CD8-positive, alpha-beta memory T cell (primary cell): ENCODE measurements around the gene ESPN. TPM values are rescaled to one million over a fixed set of nuclear protein-coding genes. Genes with fewer than 3 reads are reported as not detected.
A peak's percentile ranks its signal among the peaks of the same experiment; 100 is the strongest.
"Not testable (repeated sequence)": the region's sequence is repeated elsewhere in the genome, so short reads cannot be mapped to it uniquely, and the experiment has no call there.

Source experiments
- CTCF ChIA-PET: fragments of 350-600 bp; sonication (Branson Sonifier 250); formaldehyde crosslinking; loops from one replicate; lab custom pipeline; 2021; ENCODE audit warnings: antibody characterized with exemption; lab: Charles Lee
- POLR2A ChIA-PET: fragments of 350-600 bp; sonication (Branson Sonifier 250); formaldehyde crosslinking; loops from one replicate; lab custom pipeline; 2021; ENCODE audit warnings: antibody characterized with exemption; lab: Charles Lee
- DNase-seq, 5 donors: peaks; one replicate each; pipeline versions ENCODE4 v3.0.0 to v3.0.0-alpha.2; 2020 to 2022; ENCODE audit warnings: mixed read lengths in 1 of 5
- H3K27ac ChIP-seq: one replicate; pipeline ENCODE4 v1.7.0; 2013; ENCODE audit warnings: low read depth, mild to moderate bottlenecking, low read length, moderate library complexity
- H3K27me3 ChIP-seq: 2 replicates; pipeline ENCODE4 v1.7.0; 2013; ENCODE audit warnings: low read length, mild to moderate bottlenecking; ENCODE audit not compliant: insufficient read depth, poor library complexity, severe bottlenecking
- H3K36me3 ChIP-seq: 2 replicates; pipeline ENCODE4 v1.7.0; 2013; ENCODE audit warnings: mild to moderate bottlenecking, low read length, moderate library complexity; ENCODE audit not compliant: insufficient read depth
- H3K4me1 ChIP-seq: 2 replicates; pipeline ENCODE4 v1.7.0; 2013; ENCODE audit warnings: mild to moderate bottlenecking, low read length, moderate library complexity; ENCODE audit not compliant: insufficient read depth
- H3K4me3 ChIP-seq: 2 replicates; pipeline ENCODE4 v1.7.0; 2013; ENCODE audit warnings: mild to moderate bottlenecking, low read length
- H3K9me3 ChIP-seq: 2 replicates; pipeline ENCODE4 v1.7.0; 2013; ENCODE audit warnings: mild to moderate bottlenecking, low read length
- H3K27ac Mint-ChIP-seq, 8 donors: one replicate each; pipeline ENCODE4 v1.8.0; 2020 to 2021; ENCODE audit warnings: mixed read lengths in 8 of 8, mild to moderate bottlenecking in 6 of 8, inconsistent platforms in 3 of 8, moderate library complexity in 3 of 8
- H3K27me3 Mint-ChIP-seq, 2 donors: one replicate each; pipeline ENCODE4 v1.8.0; 2020 to 2021; ENCODE audit warnings: mixed read lengths in 2 of 2, mild to moderate bottlenecking in 1 of 2, moderate library complexity in 1 of 2
- H3K36me3 Mint-ChIP-seq, 3 donors: one replicate each; pipeline ENCODE4 v1.8.0; 2020 to 2021; ENCODE audit warnings: mixed read lengths in 3 of 3, inconsistent platforms in 1 of 3, mild to moderate bottlenecking in 1 of 3
- H3K4me1 Mint-ChIP-seq, 3 donors: one replicate each; pipeline ENCODE4 v1.8.0; 2020 to 2021; ENCODE audit warnings: mixed read lengths in 3 of 3, inconsistent platforms in 1 of 3, mild to moderate bottlenecking in 1 of 3
- H3K4me3 Mint-ChIP-seq, 7 donors: one replicate each; pipeline ENCODE4 v1.8.0; 2020 to 2021; ENCODE audit warnings: mixed read lengths in 7 of 7, mild to moderate bottlenecking in 6 of 7, moderate library complexity in 4 of 7, inconsistent platforms in 2 of 7
- H3K9me3 Mint-ChIP-seq, 5 donors: one replicate each; pipeline ENCODE4 v1.8.0; 2020 to 2022; ENCODE audit warnings: mixed read lengths in 5 of 5, mild to moderate bottlenecking in 3 of 5, moderate library complexity in 2 of 5, inconsistent platforms in 1 of 5
- polyA plus RNA-seq: library from polyadenylated mRNA; unstranded; fragments of 300-500 nt; fragmentation: Illumina TruSeq; gene quantifications from one replicate; pipeline ENCODE4 v1.2.3, GENCODE V29; 2021
- total RNA-seq, 2 experiments: library from RNA; stranded (reverse); gene quantifications; one replicate each; pipeline ENCODE4 v1.2.3, GENCODE V29; 2021

The ESPN gene
- total and polyA plus RNA-seq, 3 experiments from 2014 or later: 0.28 to 0.60 (median 0.48) TPM

DNA sequence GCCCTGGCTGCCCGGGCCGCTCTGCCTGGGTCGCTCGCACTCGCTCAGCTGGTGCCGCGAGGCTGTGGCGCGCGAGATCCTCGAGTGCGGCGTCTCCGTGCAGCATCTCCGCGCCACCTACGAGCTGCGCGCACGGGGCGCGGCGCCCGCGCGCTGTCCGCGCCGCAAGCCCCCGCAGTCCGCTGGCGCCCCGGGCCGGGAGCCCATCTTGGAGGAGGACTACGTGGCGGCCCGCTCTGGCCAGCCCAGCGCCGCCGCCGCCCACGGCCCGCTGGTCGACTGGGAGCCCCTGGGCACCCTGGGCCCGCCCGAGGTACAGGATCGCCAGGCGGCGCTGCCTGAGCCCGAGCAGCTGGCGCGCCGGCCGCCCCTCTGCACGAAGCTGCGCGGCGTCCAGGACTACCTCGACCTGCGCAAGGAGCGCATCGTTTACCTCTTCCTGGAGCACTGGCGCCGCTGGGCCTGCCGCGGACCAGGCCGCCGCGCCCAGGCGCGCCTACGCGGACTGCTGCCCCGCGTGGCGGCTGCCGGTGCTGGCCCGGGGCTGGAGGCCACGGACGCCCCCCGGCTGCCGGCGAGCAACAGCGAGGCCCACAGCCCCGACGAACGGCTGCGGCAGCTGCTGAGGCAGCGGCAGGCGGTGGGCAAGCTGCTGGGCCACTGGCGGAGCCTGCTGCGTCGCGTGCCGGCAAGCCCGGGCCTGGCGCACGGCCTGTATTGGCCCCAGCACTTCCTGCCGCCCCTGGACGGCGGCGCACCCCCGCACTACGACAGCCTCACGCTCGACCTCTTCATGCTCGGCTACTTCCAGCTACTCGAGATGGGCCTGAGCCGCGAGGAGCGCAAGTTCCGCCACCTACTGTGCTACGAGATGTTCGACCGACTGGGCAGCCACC, 30.5 kb downstream of the ESPN start:
- peaks cover 7% of the 10 kb centered on the region for H3K4me1 ChIP-seq
- Mint-ChIP-seq H3K36me3 (peaks cover 0 to 5% (median 0%) of the 10 kb centered on the region in 3 donors), H3K27ac (peak overlapping the region in 1 of 8 donors; percentile 47), H3K4me1 (peaks cover 12 to 43% (median 19%) of the 10 kb centered on the region in 3 donors), H3K27me3 (peaks cover 18 to 35% of the 10 kb centered on the region in 2 donors), H3K4me3 (no peak overlapping the region), H3K9me3 (no peaks in the 10 kb centered on the region)
- H3K27ac ChIP-seq: no peak overlapping the region
- peaks cover 9% of the 10 kb centered on the region for H3K27me3 ChIP-seq
- peak in 3 of 5 donors; percentile 28 to 63 (median 46) for DNase-seq
- ChIA-PET CTCF (interaction anchor here (0.6 to 2.2 kb wide), 12 partner anchors 8 to 209 kb away, joined by 3 to 14 read pairs (median 4); partner anchors contain the start of genes PLEKHG5 and TNFRSF25), POLR2A (interaction anchor here (0.9 kb wide), 2 partner anchors 10 to 11 kb away, joined by 4 read pairs; partner anchors contain the start of gene TNFRSF25)
- no peak overlapping the region for H3K4me3 ChIP-seq
- no peaks in the 10 kb centered on the region for H3K36me3 ChIP-seq
- H3K9me3 ChIP-seq: no peaks in the 10 kb centered on the region

DNA sequence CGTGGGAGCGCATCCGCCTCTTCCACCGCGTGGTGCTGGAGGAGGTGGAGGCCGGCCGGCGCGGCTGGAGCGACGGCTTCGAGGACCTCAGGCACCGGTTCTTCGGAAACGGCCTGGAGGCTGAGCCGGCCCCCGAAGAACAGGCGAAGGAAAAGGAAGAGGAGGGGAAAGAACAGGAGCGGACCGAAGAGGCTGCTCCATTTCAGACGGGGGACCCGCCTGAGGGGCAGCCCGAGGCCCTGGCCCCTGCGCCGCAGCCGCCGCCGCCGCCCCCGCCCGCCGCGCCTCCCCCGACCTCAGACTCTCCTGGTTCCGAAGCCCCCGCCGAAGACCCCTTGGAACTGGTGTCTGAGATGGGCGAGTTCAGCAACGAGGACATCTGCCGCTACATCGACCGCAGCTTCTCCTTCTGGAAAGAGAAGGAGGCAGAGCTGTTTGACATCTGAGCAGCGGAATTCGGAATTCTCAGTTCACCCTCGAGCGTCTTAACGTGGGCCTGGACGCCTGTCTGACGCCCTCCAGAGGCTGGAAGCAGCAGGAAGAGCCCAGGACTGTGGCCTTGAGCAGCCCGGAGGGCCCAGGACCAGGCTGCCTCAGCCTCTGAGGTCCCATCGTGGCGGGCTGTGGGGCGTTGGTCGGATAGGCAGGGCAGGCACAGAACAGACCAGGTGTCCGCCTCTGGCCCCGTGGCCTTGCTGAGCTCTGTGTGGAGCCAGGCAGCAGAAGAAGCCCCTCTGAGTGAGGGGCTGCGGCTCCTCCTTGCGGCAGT, 31.4 kb downstream of the ESPN start:
- H3K9me3 Mint-ChIP-seq, H3K9me3 ChIP-seq, H3K27ac Mint-ChIP-seq, H3K36me3 ChIP-seq, DNase-seq, H3K27ac ChIP-seq, H3K4me3 ChIP-seq, POLR2A ChIA-PET, H3K27me3 ChIP-seq: not testable (repeated sequence)
- H3K4me1 ChIP-seq: peaks cover 11% of the 10 kb centered on the region
- H3K27me3 Mint-ChIP-seq: peaks cover 15 to 28% of the 10 kb centered on the region in 2 donors
- H3K4me1 Mint-ChIP-seq: peaks cover 20 to 51% (median 27%) of the 10 kb centered on the region in 3 donors
- peak overlapping the region in 2 of 7 donors; percentile 4 to 32 for H3K4me3 Mint-ChIP-seq
- H3K36me3 Mint-ChIP-seq: peaks cover 0 to 13% (median 0%) of the 10 kb centered on the region in 3 donors
- CTCF ChIA-PET: interaction anchor here (0.9 to 2.2 kb wide), 7 partner anchors 11 to 35 kb away, joined by 3 to 14 read pairs (median 4); partner anchors contain the start of gene PLEKHG5

DNA sequence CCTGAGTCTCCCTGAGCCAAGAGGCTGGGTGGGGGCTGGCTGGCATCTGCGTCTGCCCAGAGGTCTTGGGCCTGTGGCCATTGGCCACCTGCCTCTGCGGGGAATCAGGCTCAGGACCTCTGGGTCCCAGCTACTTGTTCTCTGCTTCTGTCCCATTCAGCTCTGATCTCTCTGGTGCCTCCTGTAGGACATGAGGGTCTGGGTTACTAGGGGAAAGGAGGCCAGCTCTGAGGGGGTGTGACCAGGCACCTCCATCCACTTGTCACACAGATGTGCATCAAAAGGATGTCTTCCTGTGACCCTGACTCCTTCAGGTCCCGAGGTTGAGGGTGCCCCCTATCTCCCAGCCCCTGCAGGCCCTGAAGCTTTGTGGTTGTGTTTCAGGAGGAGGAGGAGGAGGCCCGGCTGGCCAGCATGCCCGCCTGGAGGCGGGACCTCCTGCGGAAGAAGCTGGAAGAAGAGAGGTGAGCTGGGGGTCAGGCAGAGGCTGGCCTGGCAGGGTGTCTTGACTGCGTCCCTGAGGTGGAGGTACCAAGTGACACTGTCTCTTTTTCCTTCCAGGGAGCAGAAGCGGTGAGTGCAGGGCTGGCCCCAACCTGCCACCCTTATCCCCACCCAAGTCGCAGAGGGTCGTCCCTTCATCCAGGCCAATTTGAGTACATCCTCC, 32.4 kb downstream of the ESPN start:
- H3K27ac ChIP-seq: no peak overlapping the region
- H3K9me3 ChIP-seq: no peaks in the 10 kb centered on the region
- H3K27ac Mint-ChIP-seq: peak overlapping the region in 3 of 8 donors; percentile 18 to 79 (median 65)
- POLR2A ChIA-PET: interaction anchor here (0.6 to 1.2 kb wide), 3 partner anchors 9 to 194 kb away, joined by 3 to 6 read pairs (median 4); partner anchors contain the start of gene TNFRSF25
- H3K27me3 Mint-ChIP-seq: peaks cover 10 to 24% of the 10 kb centered on the region in 2 donors
- H3K9me3 Mint-ChIP-seq: no peaks in the 10 kb centered on the region
- H3K4me1 Mint-ChIP-seq: peaks cover 23 to 60% (median 29%) of the 10 kb centered on the region in 3 donors
- no peaks in the 10 kb centered on the region for H3K27me3 ChIP-seq
- H3K36me3 ChIP-seq: peaks cover 3% of the 10 kb centered on the region
- no peak overlapping the region for H3K4me3 ChIP-seq
- H3K4me3 Mint-ChIP-seq: peak overlapping the region in 3 of 7 donors; percentile 20 to 53 (median 48)
- no peak for DNase-seq
- H3K4me1 ChIP-seq: peaks cover 21% of the 10 kb centered on the region
- peaks cover 0 to 20% (median 0%) of the 10 kb centered on the region in 3 donors for H3K36me3 Mint-ChIP-seq
- CTCF ChIA-PET: interaction anchor here (0.9 to 1.4 kb wide), 5 partner anchors 10 to 34 kb away, joined by 3 to 5 read pairs (median 3); no protein-coding TSS in a partner anchor

DNA sequence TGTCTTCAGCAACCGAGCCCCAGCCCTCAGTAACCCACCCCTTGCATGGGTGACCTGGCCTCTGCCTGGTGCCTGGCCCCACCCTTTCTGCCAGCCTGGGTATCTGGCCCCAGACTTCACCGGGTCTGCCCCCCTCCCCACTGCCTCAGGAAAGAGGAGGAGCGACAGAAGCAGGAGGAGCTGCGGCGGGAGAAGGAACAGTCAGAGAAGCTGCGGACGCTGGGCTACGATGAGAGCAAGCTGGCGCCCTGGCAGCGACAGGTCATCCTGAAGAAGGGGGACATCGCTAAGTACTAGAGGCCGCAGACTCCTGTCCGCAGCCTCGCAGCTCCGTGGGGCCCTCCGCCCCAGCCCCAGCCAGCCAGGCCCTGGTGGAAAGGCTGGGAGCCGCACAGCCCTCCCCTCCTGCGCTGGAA, 35.3 kb downstream of the ESPN start:
- no peaks in the 10 kb centered on the region for H3K27me3 ChIP-seq
- H3K27ac Mint-ChIP-seq: peak overlapping the region; percentile 93 to 100 (median 98)
- ChIA-PET POLR2A (interaction anchor here (0.9 to 1.9 kb wide), 7 partner anchors 11 to 325 kb away, joined by 3 to 21 read pairs (median 4); partner anchors contain the start of genes CAMTA1, KLHL21 and ZBTB48), CTCF (interaction anchor here (0.9 to 3.2 kb wide), 8 partner anchors 9 to 187 kb away, joined by 3 to 19 read pairs (median 8); no protein-coding TSS in a partner anchor)
- H3K27ac ChIP-seq: peak overlapping the region; percentile 60
- peak overlapping the region; percentile 36 for H3K4me3 ChIP-seq
- no peaks in the 10 kb centered on the region for H3K9me3 ChIP-seq
- peak; percentile 50 to 69 (median 58) for DNase-seq
- peaks cover 2 to 7% of the 10 kb centered on the region in 2 donors for H3K27me3 Mint-ChIP-seq
- H3K4me1 Mint-ChIP-seq: peaks cover 39 to 73% (median 50%) of the 10 kb centered on the region in 3 donors
- H3K36me3 Mint-ChIP-seq: peaks cover 9 to 45% (median 13%) of the 10 kb centered on the region in 3 donors
- H3K36me3 ChIP-seq: peaks cover 16% of the 10 kb centered on the region
- H3K9me3 Mint-ChIP-seq: no peaks in the 10 kb centered on the region
- peaks cover 47% of the 10 kb centered on the region for H3K4me1 ChIP-seq
- peak overlapping the region; percentile 79 to 92 (median 89) for H3K4me3 Mint-ChIP-seq

DNA sequence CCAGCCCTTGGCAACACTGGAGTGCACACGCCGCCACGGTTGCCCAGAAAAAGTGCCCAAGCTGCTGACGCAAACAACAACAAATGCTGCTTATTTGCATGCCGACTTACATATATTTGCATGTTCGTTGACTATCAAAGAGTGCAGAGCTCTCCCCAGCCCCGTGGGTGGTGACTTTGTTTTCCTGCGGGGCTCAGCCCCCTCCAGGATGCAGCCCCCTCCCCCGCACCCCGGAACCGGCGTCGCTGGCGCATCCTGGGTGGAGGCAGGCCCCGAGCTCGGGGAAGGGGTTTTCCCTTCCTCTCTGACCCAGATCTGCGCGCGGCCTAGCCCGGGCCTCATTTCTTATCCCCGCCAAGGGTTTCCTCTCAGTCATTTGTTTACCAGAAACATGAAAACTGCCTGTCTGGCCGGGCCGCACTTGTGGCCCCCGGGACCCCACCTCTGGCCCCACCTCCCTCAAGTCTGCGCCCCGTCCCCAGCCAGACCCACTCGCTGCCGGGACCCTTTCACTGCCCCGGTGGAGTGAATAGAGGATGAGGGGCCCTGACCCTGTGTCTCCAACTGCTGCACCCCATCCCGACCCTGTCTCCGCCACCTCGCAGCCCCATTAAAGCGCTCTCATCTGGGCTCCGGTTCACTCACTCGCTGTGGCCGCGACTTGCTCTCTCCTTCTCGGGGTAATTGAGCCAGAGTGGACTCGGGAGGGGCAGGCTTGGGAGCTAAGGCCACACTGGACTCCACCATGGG, 35.9 kb downstream of the ESPN start:
- H3K27me3 Mint-ChIP-seq: peaks cover 2 to 7% of the 10 kb centered on the region in 2 donors
- Histone ChIP-seq H3K4me3 (peak overlapping the region; percentile 66), H3K4me1 (peaks cover 49% of the 10 kb centered on the region), H3K36me3 (peaks cover 16% of the 10 kb centered on the region), H3K27ac (peak overlapping the region; percentile 84), H3K9me3 (no peaks in the 10 kb centered on the region), H3K27me3 (no peaks in the 10 kb centered on the region)
- peak; percentile 86 to 93 (median 90) for DNase-seq
- peaks cover 9 to 47% (median 13%) of the 10 kb centered on the region in 3 donors for H3K36me3 Mint-ChIP-seq
- H3K4me1 Mint-ChIP-seq: peaks cover 39 to 73% (median 50%) of the 10 kb centered on the region in 3 donors
- peak overlapping the region; percentile 79 to 92 (median 89) for H3K4me3 Mint-ChIP-seq
- POLR2A ChIA-PET: interaction anchor here (0.6 to 1.9 kb wide), 8 partner anchors 10 to 324 kb away, joined by 3 to 21 read pairs (median 4); partner anchors contain the start of genes CAMTA1, KLHL21 and ZBTB48
- CTCF ChIA-PET: interaction anchor here (0.9 to 3.2 kb wide), 9 partner anchors 10 to 186 kb away, joined by 3 to 19 read pairs (median 8); no protein-coding TSS in a partner anchor
- H3K27ac Mint-ChIP-seq: peak overlapping the region; percentile 93 to 100 (median 98)
- H3K9me3 Mint-ChIP-seq: no peaks in the 10 kb centered on the region

DNA sequence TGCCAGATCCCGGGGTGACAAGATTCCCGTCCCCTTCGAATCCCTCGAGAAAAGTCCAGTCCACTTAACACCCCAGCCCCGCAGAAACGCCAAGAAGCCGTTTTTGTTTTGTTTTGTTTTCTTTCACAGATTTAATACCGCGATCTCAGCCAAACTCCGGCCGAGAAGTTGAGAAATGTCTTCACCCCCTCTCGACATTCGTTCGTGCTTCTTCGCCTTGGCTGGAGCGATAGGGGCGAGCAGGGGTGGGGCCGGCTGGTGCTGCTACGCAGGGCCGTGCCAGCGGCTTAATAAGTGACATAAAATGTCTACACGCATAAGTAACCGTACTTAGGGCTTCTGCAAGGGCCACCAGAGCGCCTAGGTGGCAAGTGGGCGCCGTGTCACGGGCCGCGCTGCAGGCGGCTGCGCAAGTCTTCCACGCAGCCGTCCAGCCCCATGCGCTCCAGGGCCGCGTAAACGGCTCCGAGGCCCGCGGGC, 36.5 kb downstream of the ESPN start:
- H3K4me1 Mint-ChIP-seq: peaks cover 39 to 69% (median 50%) of the 10 kb centered on the region in 3 donors

More for the DNA sequence above, 36.5 kb downstream of the ESPN start:
- Mint-ChIP-seq H3K27me3 (peaks cover 2 to 7% of the 10 kb centered on the region in 2 donors), H3K9me3 (no peaks in the 10 kb centered on the region), H3K4me3 (peak overlapping the region; percentile 79 to 92 (median 89)), H3K36me3 (peaks cover 9 to 48% (median 13%) of the 10 kb centered on the region in 3 donors), H3K27ac (peak overlapping the region; percentile 93 to 100 (median 98))
- no peak for DNase-seq
- Histone ChIP-seq H3K9me3 (no peaks in the 10 kb centered on the region), H3K4me3 (peak overlapping the region; percentile 66), H3K4me1 (peaks cover 49% of the 10 kb centered on the region), H3K27me3 (no peaks in the 10 kb centered on the region), H3K36me3 (peaks cover 16% of the 10 kb centered on the region), H3K27ac (peak overlapping the region; percentile 84)
- ChIA-PET CTCF (interaction anchor here (1.1 to 3.2 kb wide), 7 partner anchors 11 to 185 kb away, joined by 3 to 19 read pairs (median 8); no protein-coding TSS in a partner anchor), POLR2A (interaction anchor here (0.6 to 1.9 kb wide), 6 partner anchors 9 to 324 kb away, joined by 3 to 21 read pairs (median 6); partner anchors contain the start of genes CAMTA1 and KLHL21)
